Erythroblast (primary cell): ENCODE results near the gene SULT1C3.

Experiments used
- GATA1 ChIP-seq: IDR thresholded peaks from 2 replicates; pipeline ENCODE4 v1.6.1; 2011; ENCODE audit warnings: low read depth, mild to moderate bottlenecking, control low read depth, low read length, moderate library complexity
- POLR2A ChIP-seq: IDR thresholded peaks from 2 replicates; pipeline ENCODE4 v1.6.1; 2011; ENCODE audit warnings: mild to moderate bottlenecking, low read length

DNA sequence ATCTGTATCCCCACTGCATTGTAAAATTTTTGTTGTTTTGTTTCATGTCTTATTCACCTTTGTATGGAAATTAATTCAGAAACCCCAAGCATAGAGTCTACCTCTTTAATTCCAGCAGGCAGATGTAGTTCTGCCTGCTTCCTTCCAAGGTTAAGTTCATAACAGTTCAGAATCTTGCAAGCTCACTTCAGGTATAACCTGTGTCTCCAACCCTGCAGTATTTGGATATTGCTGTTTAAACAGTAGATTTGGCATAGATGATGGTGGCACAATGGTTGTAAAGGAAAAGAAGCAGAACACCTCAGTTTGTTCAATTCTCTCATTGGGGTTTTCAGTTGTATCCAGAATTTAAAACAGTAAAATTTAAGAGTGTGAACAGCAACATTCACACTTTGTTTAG is 70.1 kb downstream of the SULT1C3 start:
- no peak for TF ChIP-seq POLR2A
- no peak for TF ChIP-seq GATA1
